Hepatic stellate cell (primary cell): Measurements from ENCODE around the gene CNTN4.

Source experiments
- DNase-seq: peaks from one replicate; pipeline ENCODE4 v3.0.0; 2011; ENCODE audit warnings: low spot score

The CNTN4 gene

DNA sequence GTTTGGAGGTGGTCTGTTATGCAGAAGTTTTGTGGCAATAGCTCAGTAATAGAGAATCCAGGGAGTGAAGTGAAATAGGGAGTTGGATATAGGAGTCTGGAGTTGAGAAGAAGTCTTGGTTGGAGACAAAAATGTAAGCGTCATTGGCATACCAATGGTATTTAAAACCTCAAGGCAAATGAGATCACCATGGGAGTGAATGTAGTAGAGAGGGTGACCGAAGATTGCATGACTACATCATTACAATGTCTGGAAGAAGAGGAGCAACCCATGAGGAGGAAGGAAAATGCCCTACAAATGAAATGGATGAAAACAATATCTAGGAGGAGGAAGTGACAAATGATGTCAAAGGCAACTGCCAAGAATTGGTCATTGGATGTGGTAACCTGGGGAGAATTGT, 54.4 kb downstream of the CNTN4 start:
- no peak for DNase-seq

DNA sequence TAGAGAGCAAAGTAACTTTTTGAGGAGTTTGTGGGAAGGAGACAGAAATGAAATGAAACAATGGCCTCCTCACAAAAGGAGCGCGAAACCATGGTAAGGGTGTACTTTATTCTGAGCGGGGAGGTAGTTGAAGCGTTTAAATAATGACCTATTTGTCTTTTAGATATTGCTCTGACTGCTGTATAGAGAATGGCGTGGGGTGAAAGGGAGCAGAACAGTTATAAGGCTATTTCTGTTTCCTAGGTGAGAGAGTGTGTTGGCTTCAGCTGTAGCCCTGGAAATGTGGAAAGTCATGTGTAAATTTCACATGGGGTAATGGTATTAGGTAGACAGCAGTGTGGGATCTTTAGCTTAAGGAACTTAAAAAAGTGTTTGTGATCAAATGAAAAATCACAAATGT, 54.9 kb downstream of the CNTN4 start:
- no peak for DNase-seq

DNA sequence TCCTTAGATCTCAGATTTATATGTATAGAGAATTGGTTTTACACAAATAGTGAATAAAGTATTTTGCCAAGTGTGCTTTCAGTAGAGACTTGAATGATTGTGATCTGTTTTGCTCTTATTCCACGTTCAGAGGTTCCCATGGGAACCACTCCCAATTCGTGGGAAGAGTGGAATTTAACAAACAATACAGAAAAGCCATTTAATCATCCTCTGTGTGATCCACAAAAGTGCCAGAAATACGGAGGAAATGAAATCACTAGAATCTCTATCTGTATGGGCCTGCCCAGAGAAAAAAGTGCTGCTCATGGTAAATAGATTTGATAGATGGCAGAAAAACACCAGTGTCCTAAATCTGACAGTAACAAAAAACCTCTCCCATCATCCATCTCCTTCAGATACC, 56.0 kb downstream of the CNTN4 start:
- DNase-seq = no peak

DNA sequence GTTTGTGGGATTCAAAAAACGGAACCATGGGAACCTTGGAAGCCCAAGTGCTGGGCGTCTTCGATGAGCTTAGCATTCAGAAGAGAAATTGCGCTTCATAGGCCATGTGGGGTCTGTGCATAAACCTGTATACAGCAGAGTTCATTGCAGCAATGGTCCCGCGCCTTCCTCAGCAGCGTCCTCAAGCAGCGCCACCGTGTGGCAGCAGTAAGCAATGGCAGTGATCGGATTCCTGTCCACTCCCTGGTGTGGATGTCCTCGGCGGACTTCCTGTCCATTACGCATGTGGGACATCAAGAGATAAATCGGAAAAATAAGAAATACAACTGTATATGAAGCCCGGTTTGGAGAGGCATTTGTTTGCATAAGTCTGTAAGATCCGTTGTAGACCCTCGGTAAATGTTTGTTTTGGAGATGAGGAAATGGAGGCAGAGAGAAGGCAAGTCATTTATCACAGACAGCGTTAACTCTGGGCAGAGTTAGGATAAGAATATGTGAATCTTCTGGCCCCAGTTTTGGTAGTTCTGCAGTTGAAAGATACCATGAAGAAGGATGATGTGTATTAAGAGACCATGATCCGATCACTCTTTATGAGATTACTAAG, 57.7 kb downstream of the CNTN4 start:
- no peak for DNase-seq

DNA sequence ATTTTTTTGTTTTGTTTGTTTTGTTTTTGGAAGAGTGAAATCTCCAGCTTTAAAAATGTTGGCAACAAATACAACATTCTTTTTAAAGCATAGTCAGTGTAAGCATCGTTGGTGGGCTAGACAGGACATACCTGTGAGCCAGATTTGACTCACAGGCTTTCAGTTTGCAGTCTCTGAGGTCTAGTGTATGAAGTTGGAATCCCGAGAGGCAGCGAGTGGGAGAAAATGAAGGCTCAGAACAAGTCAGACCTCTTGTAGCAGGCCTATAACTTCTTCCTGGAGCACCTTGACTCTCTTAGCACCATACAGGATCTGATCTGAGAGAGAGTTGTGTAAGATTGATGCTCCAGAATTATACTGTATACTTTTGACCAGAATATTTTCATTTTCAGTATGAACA, 60.2 kb downstream of the CNTN4 start:
- no peak for DNase-seq

DNA sequence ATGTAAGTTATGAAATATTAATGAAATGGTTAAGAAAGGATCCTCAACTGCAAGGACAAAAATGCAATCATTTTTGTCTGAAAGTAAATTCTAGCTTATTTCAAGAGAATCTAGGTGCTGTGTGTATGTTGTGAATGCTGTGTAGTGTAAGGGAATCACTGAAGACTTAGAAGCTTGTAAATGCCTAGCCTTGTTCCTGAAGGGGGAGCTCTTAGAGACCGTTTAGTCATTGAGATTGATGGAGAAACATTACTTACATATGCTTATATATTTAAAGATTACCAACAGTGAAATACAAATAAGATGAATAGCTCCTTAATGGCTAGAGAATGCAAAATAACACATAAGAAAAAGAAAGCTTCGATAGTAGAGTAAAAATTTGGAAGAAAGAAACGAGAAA, 67.9 kb downstream of the CNTN4 start:
- DNase-seq = no peak

DNA sequence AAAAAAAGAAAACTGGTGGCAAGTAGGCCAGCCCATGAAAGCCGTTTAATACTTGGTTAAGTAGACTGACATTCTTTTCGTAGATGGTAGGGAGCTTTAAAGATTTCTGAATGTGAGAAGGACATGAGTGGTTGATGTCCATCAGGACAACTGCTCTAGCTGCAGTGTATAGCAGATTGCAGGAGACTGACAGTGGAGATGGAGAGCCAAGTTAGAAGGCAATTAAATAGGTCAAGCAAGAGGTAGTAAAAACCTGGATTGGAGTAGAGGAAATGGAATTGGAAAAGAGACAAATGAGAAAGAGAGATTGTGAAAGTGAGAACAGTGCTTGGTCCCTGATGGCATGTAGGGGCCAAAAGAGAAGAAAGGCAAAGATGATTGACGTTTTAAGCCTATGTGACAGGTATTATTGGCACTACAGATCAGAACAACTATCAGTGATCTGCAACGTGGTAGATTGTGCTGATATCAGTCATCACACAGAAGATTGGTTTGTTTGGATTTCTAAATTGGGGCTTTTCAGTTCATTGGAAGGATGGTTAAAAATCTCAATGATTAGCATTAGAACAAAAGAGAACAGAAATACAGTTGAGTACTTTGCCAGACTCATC, 74.0 kb downstream of the CNTN4 start:
- DNase-seq = no peak

DNA sequence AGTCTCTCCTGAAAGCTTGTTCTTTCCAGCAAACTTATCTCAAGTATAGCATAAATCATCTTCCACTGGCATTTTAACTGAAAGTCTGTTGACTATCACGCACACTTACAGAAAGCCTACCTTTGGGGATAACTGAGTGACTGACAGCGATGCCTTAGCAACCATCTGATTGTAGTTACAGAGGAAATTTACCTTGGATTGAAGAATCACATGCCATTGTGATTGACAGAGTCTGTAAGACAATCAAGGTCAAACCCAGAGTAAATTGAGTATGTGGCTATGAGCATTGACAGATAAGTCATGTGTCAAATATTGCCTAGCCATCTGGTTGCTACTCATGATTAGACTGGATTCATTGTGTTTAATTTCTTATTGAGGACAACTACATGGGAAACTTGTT, 82.0 kb downstream of the CNTN4 start:
- DNase-seq = no peak

DNA sequence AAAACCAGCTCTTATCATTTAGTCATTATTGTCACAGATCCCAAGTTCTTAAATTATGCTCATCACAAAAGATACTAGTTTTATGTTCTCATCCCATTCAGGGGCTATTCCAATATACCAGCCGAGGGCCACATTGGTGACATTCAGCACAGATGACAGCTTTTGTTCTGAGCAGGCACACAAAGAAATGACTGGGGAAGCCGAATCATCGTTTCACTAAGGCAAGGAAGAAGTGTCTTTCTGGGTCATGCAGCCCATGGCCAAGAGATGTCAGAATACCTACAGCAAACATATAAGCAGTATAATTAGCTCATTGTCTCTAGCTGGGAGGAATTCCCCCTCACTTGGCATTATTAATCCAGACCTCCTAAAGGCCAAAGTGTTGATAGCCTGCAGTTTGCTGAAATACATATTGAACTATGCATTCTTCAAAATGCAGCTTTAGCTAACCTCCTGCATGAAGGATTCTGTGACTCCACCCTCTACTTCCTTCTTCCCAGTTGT, 100.2 kb downstream of the CNTN4 start:
- DNase-seq = no peak

DNA sequence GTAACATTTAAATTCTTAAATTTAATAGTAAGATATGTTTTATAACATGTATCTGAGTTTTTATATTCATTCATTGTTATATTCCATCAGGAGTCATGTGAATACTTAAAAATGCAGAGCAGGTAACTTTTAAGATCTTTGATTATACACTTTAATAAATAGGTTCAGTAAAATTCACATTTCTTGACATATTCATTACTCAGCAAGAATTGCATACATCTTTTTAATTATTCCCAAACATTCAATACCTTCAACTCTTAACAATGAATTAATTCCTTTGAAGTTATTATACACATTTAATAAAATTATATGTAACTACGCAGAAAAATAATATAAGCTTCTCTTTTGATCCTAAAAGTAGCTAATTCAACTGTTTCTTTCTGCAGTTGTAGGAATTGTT, 105.4 kb downstream of the CNTN4 start:
- no peak for DNase-seq

DNA sequence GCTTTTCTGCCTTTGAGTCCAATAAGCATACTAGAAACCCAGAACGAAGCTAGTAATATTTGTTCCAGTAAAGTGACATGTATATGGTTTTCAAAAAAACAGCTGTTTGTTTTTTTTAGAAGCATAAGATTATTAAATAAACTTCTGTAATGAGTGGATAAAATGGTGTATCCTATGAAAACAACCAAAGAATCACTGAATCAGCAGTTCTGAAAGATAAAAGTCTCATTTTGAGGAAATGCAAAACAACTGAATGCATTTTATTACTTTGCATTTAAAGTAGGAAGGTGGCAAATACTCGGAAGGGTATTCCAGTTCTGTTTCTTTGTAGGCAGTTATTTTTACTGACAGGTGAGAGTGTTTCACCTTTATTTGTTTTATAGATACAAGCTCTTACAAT, 107.0 kb downstream of the CNTN4 start:
- no peak for DNase-seq

DNA sequence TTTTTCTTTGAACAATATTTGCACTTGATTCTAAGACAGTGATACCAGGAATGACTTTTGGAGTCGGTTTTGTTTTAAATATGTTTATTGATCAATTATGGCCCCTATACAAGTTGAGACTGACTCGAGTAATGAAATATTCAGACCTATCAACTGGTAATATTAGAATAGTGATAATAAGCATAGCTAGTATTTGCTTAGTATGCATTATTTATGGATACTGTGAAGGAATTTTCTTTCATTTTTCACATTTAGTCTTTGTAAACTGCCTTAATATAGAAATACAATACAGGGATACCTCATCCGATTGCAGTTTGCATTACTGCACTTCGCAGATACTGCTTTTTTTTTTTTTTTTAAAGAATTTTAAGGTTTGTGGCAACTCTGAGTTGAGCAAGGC, 107.9 kb downstream of the CNTN4 start:
- DNase-seq = no peak

DNA sequence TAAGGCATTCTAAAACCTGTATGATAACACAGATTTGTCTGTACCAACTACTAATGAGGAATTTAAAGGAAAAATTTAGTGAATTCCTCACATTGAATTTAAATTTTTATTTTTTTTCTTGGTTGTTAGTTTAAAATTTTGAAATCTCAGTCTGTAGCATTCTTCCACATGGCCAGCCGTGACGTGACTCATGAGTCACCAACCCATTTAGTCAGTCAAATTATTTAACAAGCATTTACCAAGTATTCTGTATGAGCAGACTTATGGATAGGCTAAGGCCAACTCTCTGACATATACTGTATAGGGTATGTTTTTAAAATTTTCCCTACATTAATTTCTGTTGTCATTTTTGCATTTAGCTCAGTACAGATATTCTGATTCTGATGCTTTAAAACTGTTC, 112.9 kb downstream of the CNTN4 start:
- no peak for DNase-seq

DNA sequence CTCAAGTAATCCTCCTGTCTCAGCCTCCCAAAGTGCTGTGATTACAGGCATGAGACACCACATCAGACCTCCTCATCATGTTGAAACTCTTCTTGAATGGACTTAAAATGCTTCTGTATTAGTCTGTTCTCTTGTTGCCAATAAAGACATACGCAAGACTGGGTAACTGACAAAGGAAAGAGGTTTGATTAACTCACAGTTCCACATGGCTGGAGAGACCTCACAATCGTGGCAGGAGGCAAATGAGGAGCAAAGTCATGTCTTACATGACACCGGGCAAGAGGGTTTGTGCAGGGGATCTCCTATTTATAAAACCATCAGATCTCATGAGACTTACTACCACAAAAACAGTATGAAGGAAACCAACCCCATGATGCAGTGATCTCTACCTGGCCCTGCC, 113.5 kb downstream of the CNTN4 start:
- no peak for DNase-seq

DNA sequence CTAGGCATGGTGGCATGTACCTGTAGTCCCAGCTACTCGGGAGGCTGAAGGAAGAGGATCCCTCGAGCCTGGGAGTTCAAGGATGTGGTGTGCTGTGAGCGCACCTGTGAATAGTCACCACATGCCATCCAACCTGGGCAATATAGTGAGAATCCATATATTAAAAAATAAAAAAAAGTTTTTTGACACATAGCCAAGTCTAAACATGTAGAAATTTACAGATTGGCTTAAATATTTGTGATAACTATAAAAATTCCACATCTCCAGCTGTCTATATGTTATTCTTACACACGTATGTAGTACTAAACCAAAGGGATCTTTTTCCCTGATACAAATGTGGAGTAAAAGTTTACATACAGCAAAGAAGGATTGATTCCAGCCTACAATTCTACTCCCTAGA, 119.7 kb downstream of the CNTN4 start:
- no peak for DNase-seq

DNA sequence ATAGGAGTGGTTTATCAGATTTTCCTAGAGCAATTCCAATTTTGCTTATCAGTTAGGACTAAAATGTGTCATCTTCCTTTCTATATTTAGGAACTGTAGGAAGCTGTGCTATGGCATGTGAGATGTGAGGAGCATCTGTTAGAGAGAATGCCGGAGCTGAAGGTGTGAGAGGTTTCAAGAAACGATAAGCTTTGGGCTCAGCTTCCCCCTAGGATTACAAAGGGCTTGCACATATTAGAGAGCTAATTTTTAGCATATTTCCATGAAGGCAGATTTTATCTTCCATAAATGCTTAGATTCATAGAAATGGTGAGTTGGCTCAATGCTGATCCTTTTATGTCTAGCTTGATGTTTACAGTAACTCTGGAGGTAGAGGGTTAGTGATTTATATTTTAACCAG, 120.2 kb downstream of the CNTN4 start:
- no peak for DNase-seq

DNA sequence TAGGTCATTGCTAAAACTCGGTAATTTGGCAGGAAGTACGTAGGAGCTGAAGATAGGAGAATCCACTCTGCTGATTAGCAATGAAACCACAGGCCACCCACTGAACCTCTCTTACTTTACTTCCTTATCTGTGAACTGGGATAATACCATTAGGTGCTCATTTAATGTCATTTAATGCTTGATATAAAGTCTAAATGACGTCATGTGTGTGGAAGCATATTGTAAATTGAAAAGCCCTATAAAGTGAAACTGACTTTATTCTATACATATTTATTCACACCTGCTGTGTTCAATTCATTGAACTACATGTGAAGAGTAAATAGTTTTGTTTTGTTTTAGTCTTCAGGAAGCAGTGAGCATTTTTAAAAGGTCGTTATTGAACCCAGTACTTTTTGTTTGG, 137.5 kb downstream of the CNTN4 start:
- DNase-seq = no peak

DNA sequence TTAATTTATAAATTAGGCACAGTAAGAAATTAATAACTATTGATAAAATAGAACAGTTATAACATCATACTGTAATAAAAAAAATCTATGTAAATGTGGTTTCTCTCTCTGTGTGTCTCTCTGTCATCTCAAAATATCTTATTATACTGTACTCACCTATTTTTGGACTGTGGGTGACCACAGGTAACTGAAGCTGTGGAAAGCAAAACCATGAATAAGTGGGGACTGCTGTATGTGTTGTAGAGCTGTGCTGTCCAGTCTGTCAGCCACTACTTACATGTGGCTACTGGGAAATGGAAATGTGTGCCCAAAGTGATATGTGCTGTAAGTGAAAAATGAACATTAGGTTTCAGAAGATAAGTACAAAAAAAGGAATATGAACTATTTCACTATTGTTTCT, 145.5 kb downstream of the CNTN4 start:
- no peak for DNase-seq

DNA sequence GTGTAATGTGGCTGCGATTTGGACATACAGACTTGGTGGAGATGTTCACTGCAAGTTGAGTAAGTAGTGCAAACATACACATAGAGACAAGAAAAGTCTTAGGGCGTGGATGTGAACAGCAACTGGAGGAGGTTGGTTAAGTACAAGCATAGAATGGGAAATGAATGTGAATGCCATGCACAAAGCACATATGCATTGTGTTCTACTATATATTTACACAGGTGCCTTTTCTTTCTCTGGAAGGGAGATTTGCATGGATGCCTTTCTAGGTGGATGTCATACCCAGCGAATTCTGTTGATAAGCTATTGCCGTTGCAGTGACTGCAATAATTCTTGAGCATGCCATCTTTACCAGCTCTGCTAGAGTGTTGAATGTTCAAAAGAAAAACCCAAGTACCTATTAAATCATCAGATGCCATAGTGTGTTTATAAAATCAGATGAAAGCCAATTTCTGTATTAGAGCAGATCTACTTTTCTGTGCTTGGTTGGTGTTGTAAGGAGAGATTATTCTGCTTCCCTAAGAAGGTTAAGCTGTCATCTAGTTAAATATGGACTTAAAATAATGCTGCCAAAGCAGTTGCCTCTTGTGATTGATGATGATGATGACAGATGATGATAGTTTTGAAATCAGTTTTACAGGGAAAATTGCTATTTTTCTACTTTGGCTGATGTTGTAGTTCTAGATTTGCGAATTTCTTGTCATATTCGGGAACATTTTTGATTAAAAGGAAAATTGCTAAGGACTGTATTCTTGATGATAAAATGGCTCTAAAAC, 148.4 kb downstream of the CNTN4 start:
- DNase-seq = no peak

DNA sequence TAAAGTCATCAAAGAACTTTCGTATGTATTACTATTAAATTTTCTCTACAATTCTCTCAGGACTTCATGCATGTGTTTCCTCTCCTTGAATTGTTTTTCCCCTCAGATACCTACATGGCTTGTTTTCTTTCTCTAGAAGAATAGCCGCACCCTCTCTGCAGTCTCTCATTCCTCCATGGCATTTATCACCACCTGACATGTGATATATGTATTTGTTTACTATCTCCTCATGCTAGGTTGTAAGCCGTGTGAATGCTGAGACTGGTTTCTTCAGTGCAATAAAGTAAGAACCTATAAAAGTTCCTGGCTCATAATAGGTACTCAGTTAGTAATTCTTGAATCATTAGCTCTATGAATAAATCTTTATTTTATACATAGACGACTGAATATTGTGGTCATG, 149.2 kb downstream of the CNTN4 start:
- DNase-seq = no peak

DNA sequence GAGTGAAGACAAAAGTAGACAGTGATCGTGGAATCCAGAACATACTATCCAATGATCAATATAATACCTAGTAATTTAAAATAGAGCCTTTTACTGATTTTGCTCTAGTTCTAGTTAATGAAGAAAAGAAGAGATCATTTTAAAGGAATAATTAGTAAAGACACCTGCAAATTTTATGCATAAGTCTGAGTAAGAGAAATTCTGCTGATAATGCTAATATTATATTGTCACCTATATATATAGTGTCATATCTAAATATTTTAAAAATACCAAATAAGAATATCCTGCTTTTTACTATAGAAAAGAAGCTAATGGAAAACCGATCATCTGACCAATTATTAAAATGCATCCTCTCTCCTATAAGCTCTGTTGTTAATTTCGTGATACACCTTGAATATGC, 152.1 kb downstream of the CNTN4 start:
- DNase-seq = no peak

DNA sequence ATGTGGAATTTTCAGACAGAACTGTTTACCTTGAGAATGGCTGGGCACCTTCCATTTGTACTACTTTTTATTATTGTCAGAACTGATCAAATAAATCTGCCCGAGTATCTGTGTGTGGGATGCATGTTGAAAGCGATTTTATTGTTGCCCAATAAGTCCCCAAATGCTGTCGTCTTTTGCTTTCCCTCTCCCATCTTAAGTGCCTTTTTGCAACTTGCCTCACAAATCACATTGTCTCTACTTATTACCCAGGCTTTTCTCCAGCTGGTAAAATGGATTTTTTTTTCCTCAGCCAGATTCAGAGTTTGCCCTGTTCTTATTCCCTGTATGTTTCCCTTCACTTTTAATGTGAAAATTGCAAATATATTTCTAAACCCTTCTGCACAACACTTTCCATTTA, 163.1 kb downstream of the CNTN4 start:
- no peak for DNase-seq

DNA sequence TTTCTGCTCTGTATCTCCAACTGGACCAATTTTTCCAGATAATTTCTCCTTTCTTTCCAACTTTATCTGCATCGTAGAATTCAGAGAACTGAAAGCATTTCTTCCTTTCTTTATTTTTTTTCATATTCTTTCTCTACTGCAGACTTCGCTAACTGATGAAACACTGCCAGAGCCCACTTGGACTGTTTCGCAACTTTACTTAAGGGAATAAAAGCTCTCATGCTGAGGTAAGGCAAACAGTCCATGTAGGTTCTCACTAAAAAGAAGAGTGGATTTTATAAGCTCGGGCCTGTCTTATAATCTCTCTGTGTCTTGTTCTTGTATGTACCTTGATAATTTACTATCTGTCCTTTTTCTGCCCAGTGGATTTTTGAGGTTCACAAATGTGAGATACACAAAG, 163.5 kb downstream of the CNTN4 start:
- no peak for DNase-seq

DNA sequence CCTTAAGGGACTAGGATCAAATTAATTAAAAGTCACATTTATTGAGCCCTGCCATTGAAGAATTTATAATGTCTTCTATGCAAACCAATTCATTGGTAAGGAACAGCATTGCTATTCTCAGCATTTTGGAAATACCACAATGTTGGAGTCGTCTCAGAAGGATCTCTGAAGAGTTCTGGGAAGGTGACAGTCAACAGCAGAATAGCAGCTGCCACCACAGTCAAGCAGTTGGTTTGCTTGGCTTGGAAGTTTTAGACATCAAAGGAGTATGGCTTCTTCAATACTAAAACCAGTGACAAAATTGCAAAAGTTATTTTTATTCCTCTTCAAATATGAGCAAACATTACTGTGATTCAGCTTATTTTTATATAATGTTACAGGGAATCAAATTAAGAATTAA, 167.9 kb downstream of the CNTN4 start:
- no peak for DNase-seq
